ENCODE results near the gene SLC6A1.

DNA sequence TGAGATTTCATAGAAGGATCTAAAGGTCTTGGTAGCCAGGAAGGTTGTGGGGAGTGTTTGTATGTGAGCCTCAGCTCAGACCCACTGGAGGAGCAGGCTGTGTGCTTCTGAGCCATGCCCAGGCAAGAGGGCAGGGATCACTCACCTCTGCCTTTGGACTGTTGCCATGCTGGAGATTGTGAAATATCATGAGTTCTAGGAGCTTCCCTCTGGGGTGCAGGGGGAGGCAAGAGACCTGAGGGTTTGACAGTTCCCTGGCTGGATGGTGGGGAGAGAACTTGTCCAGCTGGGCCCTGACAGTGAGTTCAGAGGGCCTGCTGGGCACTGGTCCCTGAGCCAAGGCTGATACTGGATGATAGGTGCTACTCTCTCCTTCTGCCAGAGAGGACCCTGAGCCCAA lies 6.0 kb downstream of the SLC6A1 start:
- TF ChIP-seq KLF13 (CRISPR knock-in tag; IDR thresholded peaks at IDR 0.05) (no peak), TAF15 (IDR thresholded peaks at IDR 0.05; ENCODE audit: low read depth, low read length, poor library complexity, severe bottlenecking) (no peak), CHD2 (IDR thresholded peaks at IDR 0.05; ENCODE audit: low read depth, low read length) (no peak)

Data from HepG2 (cell line).